NT2/D1 (cell line): ENCODE measurements around the gene BCL6.
"Not testable (repeated sequence)": the region's sequence is repeated elsewhere in the genome, so short reads cannot be mapped to it uniquely, and the experiment has no call there.

Source experiments
- DNase-seq: peaks from one replicate; pipeline ENCODE4 v3.0.0-alpha.2; 2011; ENCODE audit warnings: low read depth, low spot score
- H3K27me3 ChIP-seq: 2 replicates; pipeline ENCODE4 v1.6.0; 2011; ENCODE audit warnings: mild to moderate bottlenecking; ENCODE audit not compliant: insufficient read length, insufficient read depth
- H3K36me3 ChIP-seq: 2 replicates; pipeline ENCODE4 v1.6.1; 2011; ENCODE audit warnings: mild to moderate bottlenecking, low read length, mixed read lengths; ENCODE audit not compliant: insufficient read depth, insufficient read length
- H3K4me1 ChIP-seq: 2 replicates; pipeline ENCODE4 v1.5.1; 2011; ENCODE audit not compliant: insufficient read depth, insufficient read length
- H3K4me3 ChIP-seq: 2 replicates; pipeline ENCODE4 v1.5.1; 2011; ENCODE audit warnings: low read depth; ENCODE audit not compliant: insufficient read length
- H3K9ac ChIP-seq: 2 replicates; pipeline ENCODE4 v1.6.0; 2011; ENCODE audit warnings: low read depth; ENCODE audit not compliant: insufficient read length
- H3K9me3 ChIP-seq: 2 replicates; pipeline ENCODE4 v1.5.1; 2011; ENCODE audit warnings: mild to moderate bottlenecking, low read length; ENCODE audit not compliant: insufficient read depth
- SUZ12 ChIP-seq: IDR thresholded peaks from 2 replicates; pipeline ENCODE4 v1.6.1; 2011; ENCODE audit not compliant: insufficient read length, insufficient read depth; ENCODE audit errors: extremely low read depth
- YY1 ChIP-seq: IDR thresholded peaks from 2 replicates; pipeline ENCODE4 v1.6.1; 2011; ENCODE audit not compliant: insufficient read length, insufficient read depth
- ZNF274 ChIP-seq: IDR thresholded peaks from 2 replicates; pipeline ENCODE4 v1.6.1; 2011; ENCODE audit warnings: mild to moderate bottlenecking, low read depth, low read length

BCL6 gene

DNA sequence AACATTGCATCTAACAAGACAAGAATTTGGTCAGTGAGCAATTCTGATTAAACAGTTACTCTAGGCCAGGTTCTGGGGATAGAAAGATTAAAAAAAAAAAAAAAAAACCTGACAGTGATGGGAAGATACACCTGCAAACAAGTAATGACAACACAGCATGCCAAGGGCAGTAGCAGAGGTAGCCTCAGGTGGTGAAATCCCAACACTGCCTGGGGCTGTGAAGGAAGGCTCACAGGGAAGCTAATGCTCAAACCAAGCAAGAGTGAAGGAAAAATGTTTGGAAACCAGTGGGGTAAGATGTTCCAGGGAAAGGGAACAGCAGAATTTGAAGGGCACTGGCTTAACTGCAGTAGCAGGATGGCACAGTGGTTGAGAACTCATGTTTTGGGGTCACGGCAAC, 51.8 kb downstream of the BCL6 start:
- Histone ChIP-seq H3K27me3 (no peaks in the 10 kb centered on the region), H3K9ac (no peak overlapping the region), H3K36me3 (no peaks in the 10 kb centered on the region), H3K4me1 (no peaks in the 10 kb centered on the region), H3K9me3 (no peaks in the 10 kb centered on the region), H3K4me3 (no peak overlapping the region)
- DNase-seq = no peak
- no peak for TF ChIP-seq SUZ12
- TF ChIP-seq ZNF274 = no peak
- TF ChIP-seq YY1 = no peak

DNA sequence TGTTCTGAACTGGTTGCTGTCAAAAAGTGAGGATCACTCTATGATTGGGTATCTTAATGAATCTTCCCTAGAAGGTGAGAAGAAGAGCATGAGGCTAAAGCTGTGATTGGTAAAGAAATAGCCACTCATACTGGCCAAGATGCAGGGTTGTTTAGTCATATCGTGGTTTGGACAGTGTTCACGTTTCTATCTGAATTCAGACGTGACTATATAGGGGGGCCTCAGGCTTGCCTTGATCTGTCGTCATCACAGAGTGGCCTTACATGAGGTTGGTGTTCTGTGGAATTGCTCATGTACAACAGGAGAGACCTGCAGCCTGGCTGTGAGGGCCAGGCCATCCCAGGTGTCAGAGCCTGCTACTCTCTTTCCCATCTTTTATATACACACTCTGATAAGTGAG, 55.3 kb downstream of the BCL6 start:
- Histone ChIP-seq H3K4me3 (no peak overlapping the region), H3K4me1 (no peaks in the 10 kb centered on the region), H3K27me3 (no peaks in the 10 kb centered on the region), H3K36me3 (no peaks in the 10 kb centered on the region), H3K9me3 (peaks cover 31% of the 10 kb centered on the region), H3K9ac (no peak overlapping the region)
- no peak for DNase-seq
- TF ChIP-seq SUZ12 (no peak), ZNF274 (no peak), YY1 (no peak)

DNA sequence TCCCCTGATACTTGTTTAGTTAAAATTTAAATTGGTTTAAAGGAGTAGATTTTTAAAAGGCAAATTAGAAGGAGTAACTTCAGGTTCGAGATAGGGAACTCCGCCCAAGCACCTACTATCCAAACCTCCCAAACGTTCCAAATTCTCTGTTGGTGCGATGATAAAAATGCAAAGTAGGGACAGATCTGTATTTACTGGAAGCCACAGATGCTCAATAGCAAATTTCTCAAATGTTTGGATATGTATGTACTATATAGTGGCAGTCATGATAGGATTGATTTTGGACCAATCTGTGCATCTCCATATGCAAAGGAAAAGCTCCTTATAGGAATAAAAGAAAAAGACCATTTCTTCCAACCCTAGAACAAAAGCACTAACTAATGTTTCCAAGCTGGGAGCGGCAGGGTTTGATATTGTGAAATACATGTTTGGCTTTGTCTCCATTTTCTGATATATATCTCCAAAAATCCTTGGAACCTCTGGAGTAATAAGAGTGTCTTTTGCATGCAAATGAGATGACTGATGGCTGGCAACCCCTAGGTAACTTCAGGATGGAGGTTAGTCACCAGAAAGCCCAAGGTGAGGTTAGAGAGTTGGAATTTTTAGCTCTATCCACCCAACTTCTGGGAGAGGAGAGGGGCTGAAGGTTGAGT, 58.5 kb downstream of the BCL6 start:
- no peak for DNase-seq
- no peaks in the 10 kb centered on the region for H3K36me3 ChIP-seq
- no peaks in the 10 kb centered on the region for H3K4me1 ChIP-seq
- H3K4me3 ChIP-seq = no peak overlapping the region
- no peak for TF ChIP-seq SUZ12
- no peak for TF ChIP-seq YY1
- no peak for TF ChIP-seq ZNF274
- H3K27me3 ChIP-seq = no peaks in the 10 kb centered on the region
- H3K9ac ChIP-seq = no peak overlapping the region
- peaks cover 34% of the 10 kb centered on the region for H3K9me3 ChIP-seq

DNA sequence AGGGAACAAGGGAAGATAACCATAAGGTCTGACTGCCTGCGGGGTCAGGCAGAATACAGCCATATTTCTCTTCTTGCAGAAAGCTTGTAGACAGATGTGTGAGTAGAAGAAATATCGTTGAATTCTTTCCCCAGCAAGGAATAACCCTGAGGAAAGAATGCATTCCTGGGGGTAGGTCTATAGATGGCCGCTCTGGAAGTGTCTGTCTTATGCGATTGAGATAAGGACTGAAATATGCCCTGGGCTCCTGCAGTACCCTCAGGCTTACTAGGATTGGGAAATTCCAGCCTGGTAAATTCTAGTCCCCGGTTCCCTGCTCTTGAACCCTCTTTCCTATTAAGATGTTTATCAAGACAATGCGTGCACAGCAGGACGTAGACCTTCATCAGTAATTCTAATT, 59.3 kb downstream of the BCL6 start:
- TF ChIP-seq SUZ12 = no peak
- no peak for TF ChIP-seq YY1
- no peak for TF ChIP-seq ZNF274
- H3K4me1 ChIP-seq = no peaks in the 10 kb centered on the region
- no peaks in the 10 kb centered on the region for H3K36me3 ChIP-seq
- no peak overlapping the region for H3K9ac ChIP-seq
- no peak overlapping the region for H3K4me3 ChIP-seq
- DNase-seq = no peak
- H3K9me3 ChIP-seq = peaks cover 34% of the 10 kb centered on the region
- no peaks in the 10 kb centered on the region for H3K27me3 ChIP-seq

DNA sequence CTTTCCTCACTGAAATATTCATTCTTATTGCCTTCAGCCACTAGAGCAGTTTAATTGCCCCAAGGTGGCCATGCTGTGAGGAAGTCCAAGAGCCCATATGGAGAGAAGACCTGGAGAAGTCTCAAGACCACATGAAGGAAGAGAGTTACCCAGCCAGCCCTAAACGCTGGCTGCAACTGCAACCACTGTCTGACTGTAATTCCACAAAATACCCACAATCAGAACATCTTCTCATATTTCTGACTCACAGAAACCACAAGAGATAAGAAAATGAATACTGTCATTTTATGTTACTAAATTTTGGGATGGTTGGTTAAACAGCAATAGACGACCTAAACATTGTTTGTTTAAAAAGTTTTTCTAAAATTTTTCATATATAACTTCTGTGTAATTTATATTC, 60.4 kb downstream of the BCL6 start:
- Histone ChIP-seq H3K9ac (no peak overlapping the region), H3K36me3 (no peaks in the 10 kb centered on the region), H3K9me3 (peaks cover 34% of the 10 kb centered on the region), H3K27me3 (no peaks in the 10 kb centered on the region), H3K4me3 (no peak overlapping the region), H3K4me1 (no peaks in the 10 kb centered on the region)
- no peak for TF ChIP-seq SUZ12
- TF ChIP-seq ZNF274 = no peak
- TF ChIP-seq YY1 = no peak
- DNase-seq = no peak

DNA sequence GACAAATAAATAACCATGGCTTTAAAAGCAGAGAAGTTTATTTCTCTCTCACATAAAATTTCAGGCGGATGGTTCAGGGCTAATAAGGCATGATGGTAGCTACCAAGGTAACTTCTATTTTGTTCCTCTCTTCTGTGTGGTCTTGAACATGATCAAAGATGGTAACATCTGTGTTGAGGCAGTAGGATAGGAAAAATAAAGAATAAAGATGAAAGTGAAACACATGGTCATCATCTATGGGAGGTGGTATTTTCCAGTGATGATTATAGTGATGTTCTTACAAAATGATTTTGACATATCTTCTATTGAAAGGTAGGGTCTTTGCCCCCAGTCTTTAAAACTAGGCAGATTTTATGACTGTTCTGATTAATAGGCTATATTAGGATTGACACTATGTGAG, 60.8 kb downstream of the BCL6 start:
- Histone ChIP-seq H3K4me1 (no peaks in the 10 kb centered on the region), H3K27me3 (no peaks in the 10 kb centered on the region), H3K36me3 (no peaks in the 10 kb centered on the region), H3K9me3 (peaks cover 34% of the 10 kb centered on the region), H3K4me3 (no peak overlapping the region), H3K9ac (no peak overlapping the region)
- no peak for TF ChIP-seq SUZ12
- no peak for TF ChIP-seq YY1
- no peak for TF ChIP-seq ZNF274
- no peak for DNase-seq

DNA sequence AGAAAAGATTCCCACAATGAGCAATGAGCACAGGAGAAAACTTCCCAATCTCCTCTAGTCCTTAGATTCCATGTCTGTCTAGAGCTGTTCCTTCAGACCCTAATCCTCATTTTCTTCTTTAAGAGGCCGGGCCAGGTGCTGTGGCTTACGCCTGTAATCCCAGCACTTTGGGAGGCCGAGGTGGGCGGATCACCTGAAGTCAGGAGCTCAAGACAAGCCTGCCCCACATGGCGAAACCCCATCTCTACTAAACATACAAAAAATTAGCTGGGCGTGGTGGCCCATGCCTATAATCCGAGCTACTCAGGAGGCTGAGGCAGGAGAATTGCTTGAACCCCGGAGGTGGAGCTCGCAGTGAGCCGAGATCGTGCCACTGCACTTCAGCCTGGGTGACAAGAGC, 63.5 kb downstream of the BCL6 start:
- peaks cover 21% of the 10 kb centered on the region for H3K9me3 ChIP-seq
- H3K27me3 ChIP-seq, H3K9ac ChIP-seq, H3K36me3 ChIP-seq, H3K4me3 ChIP-seq, DNase-seq, H3K4me1 ChIP-seq: not testable (repeated sequence)
